AG08395 (cell line): Measurements from ENCODE around the gene RBM39.
A peak's percentile ranks its signal among the peaks of the same experiment; 100 is the strongest.
"Not testable (repeated sequence)": the region's sequence is repeated elsewhere in the genome, so short reads cannot be mapped to it uniquely, and the experiment has no call there.

Experiments used
- DNase-seq: peaks from one replicate; pipeline ENCODE4 v3.0.0; 2012; ENCODE audit warnings: mixed read lengths, low spot score

The RBM39 gene

DNA sequence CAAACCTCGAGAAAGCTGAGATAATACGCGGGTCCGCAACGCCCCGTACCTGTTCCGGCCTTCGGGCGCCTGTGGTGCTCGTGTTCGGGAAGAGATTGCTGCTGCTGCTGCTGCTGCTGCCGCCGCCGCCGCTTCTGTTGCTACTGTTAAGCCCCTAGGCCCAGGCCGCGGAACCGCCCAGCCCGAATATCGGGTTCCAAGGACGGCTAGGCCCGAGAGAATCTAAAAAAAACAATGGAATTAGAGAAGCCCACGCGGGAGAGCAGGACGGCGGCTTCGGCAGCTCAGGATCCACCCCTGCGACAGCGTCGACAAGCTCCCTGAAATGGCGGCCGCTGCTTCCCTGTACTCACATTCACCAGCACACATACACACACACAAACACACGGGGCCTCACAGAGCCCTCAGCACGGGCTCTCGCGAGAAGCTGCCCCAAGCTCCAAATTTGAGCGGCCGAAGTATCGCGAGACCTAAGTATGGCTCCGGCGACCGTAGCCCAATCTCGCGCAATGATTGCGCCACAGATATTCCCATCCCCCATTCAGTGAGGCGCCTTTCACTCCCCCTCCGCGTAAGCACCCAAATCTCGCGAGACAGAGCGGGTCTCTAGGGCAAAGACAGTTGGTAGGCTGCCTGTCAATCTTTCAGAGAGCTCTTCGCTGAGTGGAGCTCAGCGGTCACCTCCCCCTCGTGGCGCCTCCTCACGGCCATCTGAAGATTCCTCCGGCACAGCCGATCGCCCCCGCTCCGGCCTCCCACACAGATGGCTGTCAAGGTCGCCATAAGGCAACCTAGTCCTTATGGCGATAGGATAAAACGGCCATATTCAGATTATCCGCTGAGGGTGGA lies at the start of gene RBM39:
TSS of gene RBM39 (minus strand) at position 369 of the 849 bp plus-strand sequence. CDS start 1,386 bp downstream, outside the sequence.
- peak; percentile 97 for DNase-seq

- peak; percentile 72 for DNase-seq
Measured at GRCh38 chr20:35791821-35792220, 49.8 kb upstream of the RBM39 start.

- no peak for DNase-seq
Measured at GRCh38 chr20:35791097-35791496, 49.0 kb upstream of the RBM39 start.

DNA sequence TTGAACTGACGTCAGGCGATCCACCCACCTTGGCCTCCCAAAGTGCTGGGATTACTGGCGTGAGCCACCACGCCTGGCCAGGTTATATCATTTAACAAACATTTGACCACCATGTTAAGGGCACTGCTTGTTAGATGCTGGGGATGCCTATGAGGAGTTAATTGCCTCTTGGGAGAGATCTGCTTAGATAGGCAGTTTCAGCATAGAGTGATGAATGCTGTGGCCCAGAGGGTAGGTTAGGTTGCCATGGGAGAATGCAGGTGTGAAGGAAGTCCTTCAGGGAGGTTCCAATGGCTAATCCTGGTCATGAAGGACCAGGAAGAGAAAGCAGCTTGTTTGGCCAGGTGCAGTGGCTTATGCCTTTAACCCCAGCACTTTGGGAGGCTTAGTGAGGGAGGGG lies 46.7 kb upstream of the RBM39 start:
- no peak for DNase-seq

DNA sequence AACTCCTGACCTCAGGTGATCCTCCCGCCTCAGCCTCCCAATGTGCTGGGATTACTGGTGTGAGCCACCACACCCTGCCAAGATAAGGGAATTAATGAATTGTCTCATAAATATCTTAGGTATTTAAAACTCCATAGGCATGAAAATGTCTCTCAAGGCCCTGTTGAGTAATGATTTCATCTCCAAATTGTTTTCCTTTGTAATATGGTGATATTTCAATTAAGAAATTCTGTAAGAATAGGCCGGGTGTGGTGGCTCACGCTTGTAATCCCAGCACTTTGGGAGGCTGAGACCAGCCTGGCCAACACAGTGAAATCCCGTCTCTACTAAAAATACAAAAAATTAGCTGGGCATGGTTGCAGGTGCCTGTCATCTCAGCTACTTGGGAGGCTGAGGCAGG lies 43.5 kb upstream of the RBM39 start:
- DNase-seq: not testable (repeated sequence)

DNA sequence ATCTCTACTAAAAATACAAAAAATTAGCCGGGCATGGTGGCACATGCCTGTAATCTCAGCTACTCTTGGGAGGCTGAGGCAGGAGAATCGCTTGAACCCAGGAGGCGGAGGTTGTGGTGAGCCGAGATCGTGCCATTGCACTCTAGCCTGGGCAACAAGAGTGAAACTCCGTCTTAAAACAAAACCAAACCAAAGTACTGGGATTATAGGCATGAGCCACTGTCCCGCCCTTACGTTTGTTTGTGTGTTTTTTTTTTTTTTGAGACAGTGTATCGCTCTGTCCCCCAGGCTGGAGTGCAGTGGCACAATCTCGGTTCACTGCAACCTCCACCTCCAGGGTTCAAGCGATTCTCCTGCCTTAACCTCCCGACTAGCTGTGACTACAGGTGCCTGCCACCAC lies 41.8 kb upstream of the RBM39 start:
- DNase-seq: not testable (repeated sequence)

DNA sequence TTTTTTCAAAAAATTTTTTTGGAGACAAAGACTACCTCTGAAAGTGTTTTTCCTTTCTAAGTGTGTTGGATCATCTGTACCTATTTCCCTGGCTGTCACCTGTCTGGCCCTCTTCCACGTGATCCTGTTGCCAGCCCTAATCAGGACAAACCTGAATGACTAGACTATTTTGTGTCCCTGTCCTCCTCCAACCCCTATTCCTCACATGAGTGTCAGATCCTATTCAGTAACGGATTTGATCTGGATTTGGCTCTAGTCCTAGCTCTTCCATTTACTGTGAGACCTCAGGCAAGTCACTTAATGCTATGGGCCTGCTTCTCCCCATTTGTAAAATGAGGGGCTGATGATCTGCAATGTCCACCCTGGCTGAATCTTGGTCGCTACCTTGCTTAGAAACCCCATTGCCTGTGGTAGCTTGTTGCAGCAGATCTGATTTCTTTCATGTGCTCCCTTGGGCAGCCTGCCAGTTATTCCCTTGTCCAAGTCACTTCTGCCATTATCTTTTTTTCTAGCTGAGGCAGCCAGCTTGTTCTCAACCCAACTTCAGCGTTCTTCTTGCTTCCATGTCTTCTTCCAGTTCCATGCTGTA lies 34.5 kb upstream of the RBM39 start:
- DNase-seq: no peak

DNA sequence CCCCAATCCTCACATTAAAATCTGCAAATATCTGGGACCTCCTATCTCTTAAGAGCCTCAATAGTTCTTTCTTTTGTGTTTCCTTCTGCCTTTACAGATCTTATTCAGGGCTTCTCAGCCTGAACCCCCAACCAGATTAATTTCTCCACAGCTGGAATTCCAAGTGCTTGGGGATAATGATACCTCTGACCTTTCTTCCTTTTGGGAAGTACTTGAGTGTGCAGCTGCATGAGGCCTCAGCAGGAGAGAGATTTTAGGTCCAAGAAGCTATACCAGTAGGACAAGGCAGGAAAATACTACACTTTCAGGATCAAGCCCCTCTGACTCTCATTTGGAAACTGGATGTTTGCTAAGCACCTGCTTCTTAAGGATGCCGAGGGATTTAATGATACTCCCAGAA lies 32.3 kb upstream of the RBM39 start:
- DNase-seq: no peak

GRCh38 chr20:35773154-35773751 lies 31.2 kb upstream of the RBM39 start:
- no peak for DNase-seq

DNA sequence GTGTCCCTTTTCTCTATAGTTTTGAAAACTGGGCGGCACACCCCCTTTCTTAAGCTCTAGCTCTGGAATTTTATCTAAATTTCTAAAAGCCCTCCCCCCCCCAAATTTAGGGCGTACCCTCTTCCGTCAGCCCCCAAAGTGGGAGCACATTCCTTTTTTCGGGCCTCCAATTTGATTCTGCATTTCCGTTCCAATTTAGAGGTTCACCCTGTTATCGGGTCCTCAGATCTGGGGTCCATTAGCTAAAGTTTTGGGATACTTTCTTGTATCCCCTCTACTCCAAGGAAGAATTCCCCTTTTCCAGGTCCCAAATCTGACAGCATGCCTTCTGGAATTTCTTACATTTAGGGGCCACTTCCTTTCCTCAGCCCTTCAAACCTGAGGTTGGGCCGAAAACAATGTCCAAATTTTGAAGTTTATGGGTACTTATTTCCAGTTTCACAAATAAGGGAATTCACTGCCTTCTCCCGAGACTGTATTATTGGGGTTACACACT lies 30.6 kb upstream of the RBM39 start:
- no peak for DNase-seq

DNA sequence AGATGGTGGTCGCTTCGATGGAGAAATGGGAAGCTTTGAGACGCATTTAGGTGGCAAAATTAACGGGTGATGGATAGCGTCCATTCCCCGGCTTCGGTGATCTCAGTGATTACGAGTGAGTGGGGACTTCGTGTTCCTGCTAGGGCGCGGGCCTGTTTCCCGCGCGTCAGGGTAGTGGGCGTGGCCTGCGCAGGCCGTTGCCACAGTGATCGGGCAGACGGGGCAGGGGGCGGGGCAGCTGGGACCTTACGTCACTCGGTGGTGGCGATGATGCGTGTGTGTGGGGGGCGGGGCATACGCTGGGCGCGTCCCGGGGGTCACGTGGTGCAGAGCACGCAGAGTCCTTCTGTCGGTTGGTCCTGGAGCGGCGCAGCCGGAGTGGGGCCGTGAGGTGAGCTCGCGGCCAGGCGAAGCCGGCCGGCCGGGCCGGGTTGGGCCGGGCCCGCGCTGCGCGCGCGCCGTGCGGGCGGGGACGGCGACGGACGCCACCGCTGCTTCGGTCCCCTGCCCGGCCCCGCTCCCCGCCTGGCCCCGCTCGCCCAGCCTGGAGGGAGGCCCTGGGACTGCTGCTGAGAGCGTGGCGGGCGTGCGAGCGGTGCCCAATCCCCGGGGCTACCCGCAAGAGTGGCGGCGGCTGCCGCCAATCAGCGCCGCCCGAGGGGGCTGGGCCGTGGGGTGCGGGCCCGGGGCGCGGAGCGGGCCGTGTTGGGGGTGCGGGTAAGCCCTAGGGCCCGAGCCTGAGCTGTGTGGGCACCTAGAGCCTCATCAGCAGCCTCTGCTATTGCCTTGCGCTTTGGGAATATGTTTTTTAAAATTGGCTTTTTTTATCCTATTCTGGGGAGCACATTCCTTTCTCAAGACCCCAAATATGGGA lies 29.9 kb upstream of the RBM39 start, which contains the start of gene PHF20:
TSS of gene PHF20 (plus strand) at position 327 of the 874 bp plus-strand sequence. CDS start 29,508 bp downstream, outside the sequence.
- DNase-seq: peak; percentile 96

DNA sequence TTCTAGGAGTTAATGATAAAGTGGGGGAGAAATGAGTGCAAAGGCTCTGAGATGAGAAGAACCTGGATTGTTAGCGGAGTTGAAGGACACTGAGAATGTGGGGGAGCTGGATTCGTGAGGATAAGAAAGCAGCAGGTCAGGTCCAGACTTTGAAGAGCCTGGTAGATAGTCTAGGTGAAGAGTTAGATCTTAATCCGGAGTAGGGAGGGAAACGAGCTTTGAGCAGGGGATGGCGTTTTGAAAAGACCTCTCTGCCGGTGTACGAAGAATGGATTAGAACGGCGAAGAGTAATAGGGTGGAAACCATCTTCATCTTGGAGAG lies 29.3 kb upstream of the RBM39 start:
- DNase-seq: no peak

DNA sequence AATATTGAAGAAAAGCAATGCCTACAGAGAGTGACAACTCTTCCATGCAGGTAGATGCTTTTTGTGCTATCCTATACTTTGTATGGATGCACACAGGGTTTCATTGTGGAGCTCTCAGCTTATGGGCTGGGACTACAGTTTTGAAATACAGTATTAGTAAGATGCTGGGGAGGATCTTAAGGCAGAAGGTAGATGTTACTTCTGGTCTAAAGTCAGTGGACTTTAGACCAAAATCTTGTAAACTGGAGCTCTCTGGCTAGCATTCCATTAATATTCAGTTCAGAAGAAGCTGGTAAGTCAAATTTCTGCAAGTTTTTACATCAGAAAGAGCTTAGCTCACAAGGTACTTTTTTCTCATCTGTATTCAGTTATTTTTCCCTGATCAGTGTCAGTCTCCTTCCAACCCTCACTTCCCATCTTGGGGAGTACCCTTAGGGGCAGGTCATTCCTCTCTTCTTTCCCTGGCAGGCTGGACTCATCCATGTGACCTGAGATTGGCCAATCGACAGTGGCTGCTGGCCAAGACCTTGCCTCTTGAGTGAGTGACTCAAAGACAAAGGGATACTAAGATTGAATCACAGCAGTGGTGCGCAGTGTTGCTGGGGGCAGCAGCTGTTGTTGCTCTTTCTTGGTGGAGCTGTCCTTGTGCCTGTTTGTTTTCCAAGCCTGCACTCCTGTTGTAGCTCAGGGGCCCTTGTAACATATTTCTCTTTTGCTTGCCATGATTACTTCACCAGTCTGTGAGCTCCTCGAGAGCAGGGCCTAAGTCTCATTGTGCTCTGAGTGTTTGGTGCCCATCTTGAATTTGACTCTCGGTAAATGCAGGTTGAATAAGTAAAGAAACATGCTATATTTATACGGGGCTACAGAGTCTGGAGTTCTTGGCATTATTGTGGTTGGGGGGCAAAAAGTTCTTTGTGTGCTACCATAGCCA lies 26.9 kb upstream of the RBM39 start:
- peak; percentile 93 for DNase-seq

GRCh38 chr20:35767683-35768481 lies 25.8 kb upstream of the RBM39 start:
- DNase-seq: no peak

GRCh38 chr20:35766843-35767242 lies 24.8 kb upstream of the RBM39 start:
- no peak for DNase-seq

DNA sequence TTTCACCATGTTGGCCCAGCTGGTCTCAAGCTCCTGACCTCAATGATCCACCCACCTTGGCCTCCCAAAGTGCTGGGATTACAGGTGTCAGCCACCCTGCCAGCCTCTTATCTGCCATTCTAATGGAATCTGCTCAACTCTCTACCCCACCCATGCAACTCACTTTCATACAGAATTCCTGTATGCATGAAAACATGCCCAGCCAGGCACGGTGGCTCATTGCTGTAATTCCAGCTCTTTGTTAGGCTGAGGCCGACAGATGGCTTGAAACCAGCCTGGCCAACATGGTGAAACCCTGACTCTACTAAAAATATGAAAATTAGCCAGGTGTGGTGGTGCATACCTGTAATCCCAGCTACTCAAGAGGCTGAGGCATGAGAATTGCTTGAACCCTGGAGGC lies 22.9 kb upstream of the RBM39 start:
- DNase-seq: not testable (repeated sequence)

DNA sequence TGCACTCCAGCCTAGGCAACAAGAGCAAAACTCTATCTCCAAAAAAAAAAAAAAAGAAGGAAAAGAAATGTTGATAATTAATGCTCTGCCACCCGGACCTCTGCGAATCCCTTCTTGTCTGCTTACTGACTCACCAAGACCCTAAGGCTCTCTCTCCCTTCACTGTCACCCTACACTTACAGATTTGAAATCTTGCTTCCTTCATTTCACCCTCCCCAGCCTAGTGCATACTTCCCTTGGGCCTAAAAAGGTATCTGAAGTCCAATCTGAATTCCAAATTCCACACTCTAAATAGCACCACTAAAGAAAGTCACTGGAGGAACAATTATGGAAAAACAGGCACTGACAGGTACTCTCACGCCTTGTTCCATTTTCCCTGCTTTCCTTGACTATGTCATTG lies 20.4 kb upstream of the RBM39 start:
- no peak for DNase-seq

- not testable (repeated sequence) for DNase-seq
Measured at GRCh38 chr20:35761548-35761947, 19.5 kb upstream of the RBM39 start.

GRCh38 chr20:35757098-35757705 lies 15.1 kb upstream of the RBM39 start:
- no peak for DNase-seq

- no peak for DNase-seq
Measured at GRCh38 chr20:35756404-35756803, 14.3 kb upstream of the RBM39 start.
